Measurements from ENCODE around the gene NOC4L.
"Not testable (repeated sequence)": the region's sequence is repeated elsewhere in the genome, so short reads cannot be mapped to it uniquely, and the experiment has no call there.

NOC4L gene

DNA sequence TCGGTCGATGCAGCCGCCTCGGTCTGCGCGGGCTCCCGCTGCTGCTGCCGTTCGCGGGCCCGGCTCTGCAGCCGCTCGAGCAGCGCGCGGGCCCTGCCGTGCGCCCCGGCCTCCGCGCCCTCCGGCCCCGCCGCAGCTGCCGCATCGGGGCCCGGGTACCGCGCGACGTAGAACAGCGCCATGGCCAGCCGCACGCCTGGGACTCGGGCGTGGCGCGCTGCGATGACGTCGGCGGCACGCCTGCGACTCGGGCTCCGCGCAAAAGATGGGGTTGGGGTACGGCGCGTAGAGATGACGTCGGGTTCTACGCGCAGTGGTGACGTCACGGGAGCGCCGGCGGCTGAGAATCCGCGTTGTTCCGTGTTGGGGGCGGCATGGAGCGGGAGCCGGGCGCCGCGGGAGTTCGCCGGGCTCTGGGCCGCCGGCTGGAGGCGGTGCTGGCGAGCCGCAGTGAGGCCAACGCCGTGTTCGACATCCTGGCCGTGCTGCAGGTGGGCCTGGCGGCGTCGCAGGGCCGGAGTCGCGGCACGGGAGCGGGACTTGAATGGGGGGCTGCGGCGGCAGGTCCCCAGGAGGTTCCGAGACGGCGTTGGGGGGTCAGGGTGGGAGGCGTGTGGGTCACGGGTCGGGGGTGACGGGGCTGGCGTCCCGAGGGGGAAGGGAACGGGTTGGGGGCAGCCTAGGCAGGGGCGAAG lies at the start of gene NOC4L, which contains the start of gene DDX51:
TSS of gene NOC4L (plus strand) at position 343 of the 695 bp plus-strand sequence. CDS start at position 375, 32 bp downstream.
TSS of gene DDX51 (minus strand) at position 205 of the 695 bp plus-strand sequence. CDS start at position 182, 23 bp downstream.
- DNase-seq (ENCODE audit: low spot score) = peak; percentile 75

DNA sequence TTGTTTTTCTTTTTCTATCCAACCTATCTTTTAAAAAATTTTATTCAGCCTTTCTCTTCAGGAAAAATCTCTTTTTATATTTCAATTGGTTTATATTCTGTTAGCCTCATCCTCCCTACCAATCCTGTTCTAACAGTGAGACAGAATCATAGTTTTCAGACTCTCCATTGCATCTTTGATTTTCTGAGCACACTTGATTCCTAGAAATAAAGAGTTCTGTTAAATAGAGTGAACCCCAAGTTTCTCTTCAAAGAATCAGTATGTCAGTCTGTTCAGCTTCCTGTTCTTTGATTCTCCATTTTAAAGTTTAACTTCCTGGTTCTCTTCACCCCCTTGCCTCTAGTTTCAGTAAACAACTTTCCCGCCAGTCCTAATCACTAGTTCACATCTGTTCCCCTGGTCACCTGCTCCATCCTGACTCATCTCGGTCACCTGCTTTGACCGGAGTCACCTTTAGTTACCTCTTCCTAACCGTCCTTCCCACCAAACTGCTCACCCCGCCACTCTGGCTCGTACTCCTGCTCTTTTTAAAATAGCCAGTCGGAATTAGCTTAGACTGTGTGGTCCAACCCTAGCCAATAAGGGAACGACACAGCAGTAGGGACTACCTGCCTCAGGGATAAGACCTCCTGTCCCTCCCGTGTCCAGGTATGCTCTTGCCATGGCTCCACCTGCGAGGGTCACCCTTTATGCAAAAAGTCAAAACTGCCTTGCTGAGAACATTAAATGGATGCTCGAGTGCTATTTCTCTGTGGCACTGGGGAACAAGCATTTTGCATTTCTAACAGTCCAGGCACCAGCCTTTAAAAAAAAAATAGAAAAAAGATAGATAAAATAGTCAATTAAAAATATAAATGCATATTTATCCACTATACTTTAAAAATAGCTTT lies 48.5 kb upstream of the NOC4L start:
- DNase-seq (ENCODE audit: low spot score) (no peak), FAIRE-seq (no peak)

More for the DNA sequence above, at the start of gene NOC4L, which contains the start of gene DDX51:
- no peak for FAIRE-seq

DNA sequence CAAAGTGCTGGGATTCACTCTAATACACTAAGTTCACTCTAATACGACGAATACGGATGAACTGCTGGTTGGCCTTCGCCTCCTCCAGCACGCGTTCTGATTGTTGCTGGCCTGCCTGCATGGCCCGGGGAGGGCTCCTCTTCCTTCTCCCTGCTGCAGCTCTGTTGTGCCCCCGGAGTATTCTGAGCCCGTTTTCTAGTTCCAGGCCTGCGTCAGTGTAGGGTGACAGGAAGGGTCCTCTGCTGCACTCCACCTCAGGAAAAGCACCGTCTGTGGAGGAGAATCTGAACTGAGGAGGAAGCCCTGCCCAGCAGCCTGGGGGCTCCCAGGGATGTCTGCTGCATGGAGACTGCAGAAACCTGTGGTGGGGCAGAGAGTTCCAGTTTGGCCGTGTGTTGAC lies 44.5 kb upstream of the NOC4L start:
- DNase-seq (ENCODE audit: low spot score) (no peak), FAIRE-seq (no peak)

DNA sequence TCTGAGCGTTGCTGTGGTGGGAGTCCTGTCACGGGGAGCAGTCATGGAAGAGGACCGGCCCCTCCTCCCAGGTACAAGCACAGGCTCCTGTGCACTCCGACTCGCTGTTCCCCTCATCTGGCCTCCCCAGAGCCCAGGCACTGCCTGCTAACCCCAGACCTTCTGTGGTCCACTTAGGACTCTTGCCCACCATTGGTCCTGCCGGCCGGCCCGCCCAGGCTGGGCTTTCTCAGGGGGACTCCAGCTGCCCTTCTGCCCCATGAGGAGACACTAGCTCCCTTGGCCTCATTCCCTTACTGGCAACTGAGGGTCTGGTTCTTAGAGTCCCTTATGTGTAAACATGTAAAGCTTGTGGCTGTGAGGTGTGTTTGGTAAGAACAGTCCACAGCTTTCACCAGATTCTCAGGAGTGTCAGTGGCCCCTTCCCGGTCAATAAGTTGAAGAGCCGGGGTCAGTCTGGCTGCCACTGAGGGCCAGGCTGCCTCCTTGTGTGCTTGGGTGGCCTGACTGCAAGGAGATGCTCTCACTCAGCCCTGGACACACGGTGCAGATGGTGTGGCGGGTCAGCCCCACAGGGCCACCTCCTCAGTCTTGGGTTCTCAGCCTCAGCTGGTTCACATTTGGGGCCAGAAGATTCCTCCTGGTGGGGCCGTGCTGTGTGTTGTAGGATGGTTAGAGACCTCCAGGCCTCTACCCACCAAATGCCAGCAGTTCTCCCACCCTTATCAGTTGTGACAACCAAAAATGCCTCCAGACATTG lies 43.8 kb upstream of the NOC4L start:
- DNase-seq (ENCODE audit: low spot score) (no peak), FAIRE-seq (no peak)

DNA sequence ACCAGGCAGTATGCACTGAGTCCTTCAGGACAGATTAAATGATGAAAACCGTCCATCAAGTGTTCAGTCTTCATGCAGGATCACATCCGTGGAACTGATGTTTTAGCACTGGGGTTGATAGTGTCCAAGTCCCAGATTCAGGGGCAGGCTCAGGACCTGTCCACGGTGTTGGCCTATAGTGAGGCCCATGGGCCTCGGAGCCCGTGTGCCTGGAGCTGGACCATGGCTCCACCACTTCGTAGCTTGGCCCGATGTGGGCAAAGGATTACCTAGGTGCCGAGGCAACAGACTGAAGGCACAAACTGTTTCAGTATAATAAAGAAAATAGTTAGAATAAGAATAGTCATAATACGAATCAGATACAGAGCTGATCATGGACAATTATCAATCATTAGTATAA lies 42.0 kb upstream of the NOC4L start:
- FAIRE-seq (no peak), DNase-seq (ENCODE audit: low spot score) (no peak)

DNA sequence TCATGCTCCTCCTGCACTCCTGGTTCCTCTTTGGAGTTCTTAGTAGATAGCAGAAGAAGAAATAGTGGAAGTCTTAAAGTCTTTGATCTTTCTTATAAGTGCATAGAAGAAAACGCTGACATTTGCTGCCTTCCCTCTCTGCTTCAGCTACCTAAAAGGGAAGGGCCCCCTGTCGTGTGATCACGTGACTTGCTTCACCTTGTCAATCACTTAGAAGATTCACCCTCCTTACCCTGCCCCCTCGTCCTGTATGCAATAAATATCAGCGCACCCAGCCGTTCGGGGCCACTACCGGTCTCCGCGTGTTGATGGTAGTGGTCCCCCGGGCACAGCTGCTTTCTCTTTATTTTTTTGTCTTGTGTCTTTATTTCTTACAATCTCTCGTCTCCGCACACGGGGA lies 41.2 kb upstream of the NOC4L start:
- not testable (repeated sequence) for DNase-seq (ENCODE audit: low spot score); FAIRE-seq

DNA sequence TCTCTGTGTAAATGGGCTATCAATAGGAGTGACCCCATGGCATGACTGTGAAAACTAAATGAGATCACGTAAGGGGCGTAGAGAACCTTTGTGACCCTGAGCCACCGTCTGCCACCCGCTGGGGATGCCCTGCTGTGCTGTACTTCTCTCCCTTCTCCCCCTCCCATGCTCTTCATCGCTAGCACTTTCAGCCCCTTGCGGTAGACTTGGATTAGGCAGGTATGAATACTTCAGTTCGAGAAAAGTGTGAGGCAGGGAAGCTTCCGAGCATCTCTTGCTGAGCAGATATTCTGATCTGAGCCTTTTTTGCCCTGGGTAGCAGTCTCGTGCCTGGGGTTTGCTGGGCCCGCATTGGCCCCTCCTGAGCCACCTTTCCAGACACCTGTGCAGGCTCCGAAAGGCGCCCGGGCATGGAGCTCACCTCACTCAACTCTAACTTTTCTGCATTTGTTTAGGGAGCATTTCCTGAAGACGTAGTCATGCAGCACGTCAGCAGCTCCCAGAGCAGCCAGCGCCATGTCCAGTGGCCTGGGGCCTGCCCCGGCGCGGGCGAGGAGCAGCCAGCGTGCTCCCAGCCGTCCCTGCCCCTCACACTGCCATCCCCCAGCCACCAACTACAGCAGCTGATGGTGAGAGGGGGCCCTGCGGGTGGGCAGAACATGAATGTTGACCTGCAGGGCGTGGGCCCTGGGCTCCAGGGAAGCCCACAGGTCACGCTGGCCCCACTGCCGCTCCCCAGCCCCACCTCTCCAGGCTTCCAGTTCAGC lies 40.5 kb upstream of the NOC4L start:
- no peak for FAIRE-seq
- DNase-seq (ENCODE audit: low spot score) = no peak

DNA sequence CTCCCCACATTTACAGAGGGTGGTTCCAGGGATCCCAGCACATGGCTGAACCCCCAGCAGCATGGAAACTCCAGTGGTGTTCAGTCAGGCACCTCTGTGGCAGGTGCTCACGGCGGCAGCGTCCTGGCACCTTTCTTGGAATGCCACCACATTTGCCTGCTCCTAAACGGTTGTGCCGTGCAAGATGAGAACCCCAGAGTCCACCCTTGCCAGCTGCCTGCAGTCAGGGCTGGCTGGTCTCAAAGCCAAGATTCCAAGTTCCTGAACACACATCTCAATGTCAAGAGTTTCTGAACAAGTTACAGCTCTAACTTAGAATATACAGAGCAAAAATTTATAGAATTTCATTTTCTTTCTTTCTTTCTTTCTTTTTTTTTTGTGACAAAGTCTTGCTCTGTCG lies 38.8 kb upstream of the NOC4L start:
- no peak for FAIRE-seq
- DNase-seq (ENCODE audit: low spot score) = no peak

DNA sequence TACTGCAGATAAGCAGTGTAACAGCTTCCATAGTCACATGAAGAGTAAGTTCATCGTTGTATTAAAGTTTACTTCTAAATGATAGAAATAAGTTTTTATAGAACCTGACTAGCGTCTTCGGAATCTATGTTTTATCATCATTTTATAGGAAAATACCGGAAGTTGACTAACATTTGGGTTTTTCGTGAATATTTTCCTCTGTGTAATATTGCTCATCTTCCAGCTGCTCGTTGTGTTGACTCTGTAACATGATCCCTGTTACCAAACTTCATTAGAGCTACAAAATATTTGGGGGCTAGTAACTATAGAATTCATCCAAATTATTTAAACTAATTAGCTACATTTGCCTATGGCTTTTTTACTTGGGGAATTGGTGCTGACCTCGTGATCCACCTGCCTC lies 37.3 kb upstream of the NOC4L start:
- FAIRE-seq (no peak), DNase-seq (ENCODE audit: low spot score) (no peak)

DNA sequence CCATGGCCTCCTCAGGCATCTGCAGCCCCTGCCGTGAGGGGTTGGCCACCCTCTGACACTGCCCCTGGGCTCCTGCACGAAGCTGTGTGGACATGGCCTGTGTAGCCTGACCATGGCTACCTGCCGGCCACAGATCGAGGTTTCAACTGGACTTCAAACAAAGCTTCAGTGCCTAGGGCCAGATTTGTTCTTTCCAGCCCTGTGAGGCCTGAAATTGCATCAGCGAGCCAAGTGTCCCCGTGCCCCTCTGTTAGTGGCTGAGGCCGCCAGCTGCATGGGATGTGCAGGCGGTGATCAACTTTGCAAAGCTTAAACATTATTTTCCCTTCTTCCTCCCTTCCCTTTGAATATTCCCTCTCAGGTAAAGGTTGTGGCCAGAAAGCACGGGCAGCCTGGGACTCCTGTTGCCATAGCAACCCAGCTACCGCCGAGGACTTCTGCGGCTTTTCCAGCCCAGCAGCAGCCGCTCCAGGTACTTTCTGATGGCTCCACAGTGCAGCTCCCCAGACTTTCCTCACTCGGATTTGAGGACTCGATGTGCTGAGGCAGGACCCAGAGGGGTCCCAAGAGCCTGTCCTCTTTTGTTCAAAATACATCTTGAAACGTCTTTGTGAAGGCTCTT lies 35.9 kb upstream of the NOC4L start:
- DNase-seq (ENCODE audit: low spot score) (no peak), FAIRE-seq (no peak)

DNA sequence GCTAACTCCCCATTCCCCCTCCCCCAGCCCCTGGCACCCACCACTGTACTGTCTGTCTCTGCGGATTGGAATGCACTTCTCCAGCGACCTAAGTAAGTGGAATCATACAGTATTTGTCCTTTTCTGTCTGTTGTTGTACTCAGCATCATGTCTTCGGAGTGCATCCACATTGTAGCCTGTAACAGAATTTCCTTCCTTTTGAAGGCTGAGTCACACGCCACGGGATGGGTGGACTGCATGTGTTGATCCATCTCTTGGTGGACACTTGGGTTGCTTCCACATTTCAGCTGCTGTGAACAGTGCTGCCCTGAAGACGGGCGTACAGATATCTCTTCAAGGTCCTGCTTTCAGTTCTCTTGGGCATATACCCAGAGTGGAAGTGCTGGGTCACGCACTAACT lies 34.5 kb upstream of the NOC4L start:
- no peak for FAIRE-seq

DNA sequence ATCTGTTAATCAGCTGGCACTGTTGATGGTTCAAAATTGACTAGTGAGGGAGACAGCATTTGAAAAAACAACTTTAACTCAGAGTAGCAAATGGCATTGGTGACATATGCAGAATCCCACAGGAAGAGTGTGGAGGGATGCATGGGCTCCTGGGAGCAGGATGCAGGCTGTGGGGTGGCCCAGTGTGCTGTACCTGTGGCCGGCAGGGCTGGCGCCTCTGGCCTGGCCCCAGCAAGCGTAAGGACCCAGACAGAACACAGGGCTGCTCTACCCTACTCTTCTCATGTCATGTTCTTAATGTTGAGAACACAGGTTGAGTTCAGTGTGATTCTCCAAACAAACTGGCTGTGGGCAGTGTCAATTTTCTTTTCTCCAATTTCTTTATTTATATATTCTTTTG lies 33.6 kb upstream of the NOC4L start:
- FAIRE-seq = no peak
- no peak for DNase-seq (ENCODE audit: low spot score)

More for the DNA sequence above, 34.5 kb upstream of the NOC4L start:
- no peak for DNase-seq (ENCODE audit: low spot score)

DNA sequence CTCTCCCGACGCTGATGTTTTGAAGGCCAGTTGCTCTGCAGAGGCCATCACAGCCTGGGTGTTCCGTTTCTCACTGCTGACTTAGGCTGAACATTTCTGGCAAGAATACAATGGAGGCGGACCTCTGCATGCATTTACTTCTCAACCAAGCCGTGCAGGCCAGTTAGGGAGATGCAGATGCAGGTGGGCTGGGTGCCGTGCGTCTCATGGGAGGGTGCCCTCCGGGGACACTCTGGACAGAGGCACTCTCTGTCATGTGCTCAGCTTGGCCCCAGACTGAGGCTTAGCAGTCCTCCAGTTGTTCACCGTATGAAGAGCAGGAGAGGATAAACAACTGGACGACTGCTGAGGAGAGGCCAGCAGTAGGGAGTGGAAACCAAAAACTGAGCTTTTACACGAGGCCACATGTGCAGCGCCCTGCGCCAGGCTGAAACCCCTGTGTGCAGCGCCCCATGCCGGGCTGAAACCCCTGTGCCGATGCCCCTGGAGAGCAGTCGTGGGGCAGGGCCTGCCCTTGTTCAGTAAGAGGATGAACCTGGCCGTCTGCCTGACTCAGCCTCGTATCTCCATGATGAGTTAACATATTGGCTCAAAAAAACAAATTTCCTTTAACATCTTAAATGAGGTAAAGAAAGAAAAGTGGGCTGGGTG lies 32.5 kb upstream of the NOC4L start:
- DNase-seq (ENCODE audit: low spot score) (no peak), FAIRE-seq (no peak)

DNA sequence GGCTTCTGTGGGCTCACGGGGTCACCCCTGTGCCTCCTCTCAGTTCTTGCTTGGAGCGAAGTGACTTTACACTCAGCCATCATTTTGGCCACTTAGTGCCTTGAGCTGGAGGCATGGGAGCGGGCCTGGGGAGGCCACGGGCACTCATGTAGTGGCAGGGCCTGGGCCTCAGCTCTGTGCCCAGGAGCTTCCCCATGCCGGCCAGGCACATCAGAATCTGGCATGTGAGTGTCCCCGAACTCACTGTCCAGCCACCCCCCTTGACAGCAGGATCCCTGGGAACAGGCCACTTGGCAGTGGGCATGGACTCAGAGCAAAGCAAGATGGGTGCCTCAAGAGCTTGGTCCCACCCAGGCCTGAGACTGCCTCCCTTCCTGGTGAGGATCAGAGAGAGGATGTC lies 29.6 kb upstream of the NOC4L start:
- no peak for FAIRE-seq
- no peak for DNase-seq (ENCODE audit: low spot score)

DNA sequence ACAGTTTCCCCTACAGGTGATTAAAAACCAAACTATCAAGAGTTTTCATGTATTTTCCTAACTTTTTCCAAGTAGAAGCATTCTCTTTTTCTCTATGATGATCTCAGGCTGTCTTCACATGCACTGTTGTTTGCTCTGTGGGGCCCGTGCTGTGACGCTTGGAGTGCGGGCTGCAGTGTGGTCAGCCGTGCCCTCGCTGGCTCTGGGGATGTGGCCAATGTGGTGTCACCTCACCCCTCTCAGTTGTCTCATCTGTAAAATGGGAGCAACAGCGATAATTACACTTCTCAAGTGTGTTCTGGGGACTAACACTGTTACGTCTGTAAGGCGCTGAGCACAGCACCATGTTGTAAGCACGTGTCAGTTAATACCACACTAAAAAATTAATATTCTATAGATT lies 28.8 kb upstream of the NOC4L start:
- DNase-seq (ENCODE audit: low spot score) (no peak), FAIRE-seq (no peak)

DNA sequence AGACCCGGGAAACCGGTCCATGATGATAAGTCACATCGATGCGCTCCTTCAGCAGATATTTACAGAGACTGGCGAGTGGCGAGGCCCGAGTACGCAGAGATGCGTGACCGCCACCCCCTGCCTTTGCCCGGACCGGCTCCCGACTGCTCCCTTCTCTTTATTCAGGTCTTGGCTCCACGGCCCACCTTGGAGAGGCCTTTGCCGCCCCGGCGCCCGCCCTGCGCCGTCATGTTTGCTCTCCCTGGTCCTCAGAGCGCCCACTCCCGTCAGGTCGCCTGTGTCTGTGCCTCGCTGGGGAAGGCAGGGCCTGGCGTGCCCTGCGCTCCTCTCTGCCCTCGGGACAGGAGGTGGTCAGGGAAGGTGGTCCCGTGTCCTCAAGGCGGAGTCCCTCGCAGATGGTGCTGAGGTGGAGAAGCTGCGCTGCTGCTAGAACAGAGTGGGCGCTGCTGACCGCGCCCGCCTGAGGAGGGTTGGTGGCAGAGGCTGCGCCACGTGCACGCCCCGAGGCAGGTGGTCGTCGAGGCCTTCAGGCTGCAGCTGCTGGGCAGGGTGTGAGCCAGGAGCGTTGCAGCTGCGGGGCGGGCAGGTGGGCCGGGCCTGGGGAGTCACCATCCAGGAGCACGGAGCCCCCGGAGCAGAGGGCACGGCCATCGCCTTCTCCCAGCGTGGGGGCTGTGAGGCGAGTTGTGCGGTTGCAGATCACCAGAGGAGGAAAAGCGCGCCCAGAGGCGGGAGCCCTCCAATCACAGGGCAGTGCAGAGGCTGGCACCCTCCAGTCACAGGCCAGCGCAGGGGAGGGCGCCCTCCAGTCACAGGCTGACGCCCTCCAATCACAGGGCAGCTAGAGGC lies 27.3 kb upstream of the NOC4L start:
- DNase-seq (ENCODE audit: low spot score) (no peak), FAIRE-seq (no peak)

DNA sequence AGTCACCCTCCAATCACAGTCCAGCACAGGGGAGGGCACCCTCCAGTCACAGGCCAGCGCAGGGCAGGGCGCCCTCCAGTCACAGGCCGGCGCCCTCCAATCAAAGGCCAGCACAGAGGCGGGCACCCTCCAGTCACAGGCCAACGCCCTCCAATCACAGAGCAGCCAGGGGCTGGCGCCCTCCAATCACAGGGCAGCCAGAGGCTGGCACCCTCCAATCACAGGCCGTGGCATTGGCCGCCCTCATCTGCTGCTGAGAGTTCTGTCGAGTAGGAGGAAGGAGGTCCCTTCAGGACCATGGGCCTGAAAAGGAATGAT lies 26.7 kb upstream of the NOC4L start:
- DNase-seq (ENCODE audit: low spot score) (no peak), FAIRE-seq (no peak)

DNA sequence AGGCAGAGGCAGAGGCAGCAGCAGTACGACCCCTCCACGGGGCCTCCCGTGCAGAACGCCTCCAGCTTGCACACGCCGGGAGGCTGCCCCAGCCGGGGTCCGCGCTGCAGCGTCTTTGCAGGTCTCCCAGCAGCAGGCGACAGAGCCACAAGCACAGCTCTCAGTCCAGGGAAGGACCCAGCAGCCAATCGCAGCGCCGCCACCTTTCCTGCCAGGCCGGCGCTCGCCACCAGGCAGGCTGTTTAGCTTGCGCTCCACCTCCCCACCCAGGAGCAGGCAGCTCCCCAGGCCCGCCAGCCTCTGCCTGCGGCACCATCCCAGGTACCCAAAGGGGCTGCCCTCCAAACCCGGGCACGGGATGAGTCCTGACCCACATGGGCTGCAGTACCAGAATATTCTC lies 25.4 kb upstream of the NOC4L start:
- no peak for DNase-seq (ENCODE audit: low spot score)
- FAIRE-seq = no peak

DNA sequence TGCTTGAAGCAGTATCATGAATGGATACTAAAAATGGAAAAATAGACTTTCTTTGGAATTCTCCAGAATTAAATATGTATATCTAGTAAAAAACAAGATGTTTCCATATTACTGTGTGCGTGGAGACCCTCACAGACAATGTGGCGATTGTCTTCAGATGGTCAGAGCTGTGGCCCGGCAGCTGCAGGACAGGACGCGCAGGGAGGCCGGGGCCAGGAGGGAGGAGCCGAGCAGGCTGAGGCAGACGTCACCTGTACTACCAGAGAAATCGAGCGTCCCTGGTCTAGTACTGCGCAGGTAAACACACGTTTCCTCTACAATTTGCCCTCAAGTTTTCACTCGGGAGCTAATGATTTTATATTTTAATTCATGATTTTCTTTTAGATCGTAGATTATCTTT lies 23.0 kb upstream of the NOC4L start:
- FAIRE-seq = no peak
- no peak for DNase-seq (ENCODE audit: low spot score)
